GM21423 (cell line): ENCODE data around the gene PHACTR1.

Experiments used
- ATAC-seq: cut with Tn5 transposase; IDR thresholded peaks from one replicate; pipeline ENCODE4 v1.9.1; 2021; ENCODE audit warnings: mild to moderate bottlenecking, moderate library complexity; ENCODE audit not compliant: unreplicated experiment

PHACTR1 gene

GRCh38 chr6:12976366-12976765 lies 259.8 kb downstream of the PHACTR1 start:
- no peak for ATAC-seq

DNA sequence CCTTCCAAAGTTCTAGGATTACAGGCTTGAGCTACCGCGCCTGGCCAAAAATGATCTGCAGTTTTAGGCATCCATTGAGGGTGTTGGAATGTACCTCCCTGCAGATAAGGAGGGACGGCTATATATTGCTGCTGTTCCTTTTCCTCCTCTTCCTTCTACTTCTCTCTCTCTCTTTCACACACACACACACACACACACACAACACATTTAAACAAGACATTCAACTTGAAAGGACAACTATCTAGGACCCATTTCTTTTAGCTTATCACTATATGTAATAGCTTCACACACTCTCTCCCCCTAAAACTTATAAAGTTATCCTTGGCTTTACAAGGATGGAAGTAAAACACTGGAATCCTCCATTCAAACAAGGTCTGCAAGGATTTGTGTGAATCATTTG lies 260.6 kb downstream of the PHACTR1 start:
- ATAC-seq = no peak

- no peak for ATAC-seq
Measured at GRCh38 chr6:12977806-12978205, 261.2 kb downstream of the PHACTR1 start.

- no peak for ATAC-seq
Measured at GRCh38 chr6:12980741-12981140, 264.2 kb downstream of the PHACTR1 start.

- ATAC-seq = no peak
Measured at GRCh38 chr6:12984776-12985175, 268.2 kb downstream of the PHACTR1 start.

DNA sequence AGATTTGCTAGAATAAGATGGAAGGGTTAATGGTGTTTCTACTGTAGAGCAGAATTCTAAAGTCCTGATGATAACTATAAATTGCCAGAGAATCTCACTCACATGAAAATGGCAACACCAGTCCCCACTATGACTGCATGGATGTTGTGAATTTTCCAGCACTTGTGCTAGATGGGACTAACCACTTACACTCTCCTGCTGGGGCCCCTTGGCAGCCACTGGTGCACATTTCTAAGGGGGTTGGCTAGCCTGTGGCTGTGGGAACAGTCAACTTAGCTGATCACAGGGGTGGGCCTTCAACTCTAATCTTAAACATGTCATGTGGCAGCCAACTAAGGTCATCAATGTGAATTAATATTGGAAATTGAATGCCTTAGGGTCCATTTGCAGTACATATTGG lies 271.2 kb downstream of the PHACTR1 start:
- ATAC-seq = no peak

DNA sequence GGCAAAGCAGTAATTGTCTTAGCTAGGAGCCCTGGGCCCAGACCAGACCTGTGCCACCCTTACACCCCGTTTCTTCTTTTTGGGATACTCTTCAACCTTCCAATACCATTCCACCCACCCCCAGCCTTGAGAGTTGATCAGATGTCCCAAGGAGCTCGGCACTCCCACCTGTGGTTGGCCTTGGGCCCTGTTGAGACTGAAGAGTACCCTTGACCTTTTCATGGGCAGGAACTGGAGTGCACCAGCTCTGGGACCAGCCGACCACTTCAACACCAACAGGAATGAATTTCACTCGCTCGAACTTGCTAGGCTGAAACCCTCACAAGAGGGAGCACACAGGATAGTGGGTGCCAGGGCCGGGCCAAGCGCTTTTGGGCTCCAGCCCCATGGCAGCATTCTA lies 273.6 kb downstream of the PHACTR1 start:
- no peak for ATAC-seq

DNA sequence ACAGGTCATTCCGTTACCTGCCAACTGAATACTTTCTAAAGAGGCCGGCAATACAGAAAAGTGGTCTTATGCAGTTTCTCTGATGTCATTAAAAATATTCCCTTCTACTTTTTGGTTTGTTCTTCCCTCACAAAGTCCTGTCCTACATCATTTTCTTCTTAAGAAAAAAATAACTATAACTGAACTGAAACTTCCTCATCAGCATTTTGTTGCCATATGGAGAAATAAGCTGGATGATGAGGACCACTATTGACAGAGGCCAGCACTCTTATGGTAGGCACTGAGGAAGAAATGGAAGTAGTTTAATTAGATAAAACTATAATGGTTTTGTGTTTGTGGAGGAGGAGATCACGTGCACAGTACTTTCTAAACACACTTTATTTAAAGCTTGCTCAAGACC lies 274.9 kb downstream of the PHACTR1 start:
- ATAC-seq = no peak

GRCh38 chr6:12992770-12993169 lies 276.2 kb downstream of the PHACTR1 start:
- no peak for ATAC-seq

DNA sequence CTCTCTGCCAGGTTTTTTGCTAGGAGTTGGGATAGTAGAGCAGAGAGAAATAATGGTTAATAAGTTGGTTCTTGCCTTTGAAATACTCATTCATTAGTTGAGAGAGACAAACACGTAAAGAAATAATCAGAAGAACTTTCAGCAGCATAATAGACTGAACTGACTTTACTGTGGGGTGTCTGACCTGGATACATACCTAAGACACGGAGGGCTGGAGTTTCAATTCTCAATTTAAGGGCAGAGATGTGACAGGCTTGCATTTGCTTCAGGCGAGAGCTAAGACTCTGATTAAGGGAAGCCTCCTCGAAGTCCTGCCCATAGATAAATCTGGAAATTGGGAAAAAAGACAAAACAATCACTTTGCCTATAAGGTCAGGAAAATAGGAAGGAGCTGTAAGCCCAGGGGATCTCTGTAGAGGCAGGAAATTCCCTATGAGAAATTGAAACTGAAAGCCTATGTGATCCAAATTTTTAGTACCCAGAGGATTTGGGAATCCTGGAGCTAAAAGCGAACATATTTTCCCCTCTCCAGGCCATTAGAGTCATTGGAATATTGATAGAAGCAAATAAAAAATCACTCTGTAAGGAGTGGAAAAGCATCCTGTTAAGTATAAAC lies 276.8 kb downstream of the PHACTR1 start:
- no peak for ATAC-seq

DNA sequence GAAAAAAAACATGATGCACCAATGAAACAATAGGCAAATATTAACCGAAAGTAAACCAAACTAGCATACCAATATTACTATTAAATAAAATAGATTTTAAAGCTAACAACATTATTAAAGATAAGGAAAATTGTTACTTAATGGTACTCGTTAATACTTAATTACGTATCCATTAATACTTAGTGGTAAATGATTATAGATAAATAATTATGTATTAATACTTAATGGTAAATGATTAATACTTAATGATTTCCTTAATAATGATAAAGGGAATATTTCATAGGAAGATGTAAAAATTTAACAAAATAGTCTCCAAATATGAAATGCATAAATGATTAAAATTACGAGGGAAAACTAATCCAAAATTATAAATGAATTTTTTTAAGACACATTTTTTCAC lies 278.9 kb downstream of the PHACTR1 start:
- no peak for ATAC-seq

DNA sequence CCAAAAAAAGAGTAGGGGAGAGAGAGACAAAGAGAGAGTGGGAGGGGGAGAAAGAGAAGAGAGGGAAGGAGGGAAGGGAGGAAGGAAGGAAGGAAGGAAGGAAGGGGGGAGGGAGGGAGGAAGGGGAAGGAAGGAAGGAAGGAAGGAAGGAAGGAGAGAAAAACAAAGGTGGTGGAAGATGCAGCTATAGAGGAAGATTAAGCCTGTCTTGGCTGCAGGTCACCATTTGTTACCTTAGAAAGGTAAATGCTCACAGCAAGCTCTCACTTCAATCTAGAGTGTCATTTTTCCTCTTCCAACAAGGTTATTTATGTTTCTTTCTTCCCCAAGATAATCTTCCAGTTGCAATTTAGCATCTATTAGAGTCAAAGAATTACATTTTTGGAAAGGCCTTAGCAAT lies 284.0 kb downstream of the PHACTR1 start:
- no peak for ATAC-seq

- no peak for ATAC-seq
Measured at GRCh38 chr6:13001927-13002326, 285.4 kb downstream of the PHACTR1 start.

GRCh38 chr6:13004601-13005000 lies 288.0 kb downstream of the PHACTR1 start:
- no peak for ATAC-seq

GRCh38 chr6:13005994-13006393 lies 289.4 kb downstream of the PHACTR1 start:
- ATAC-seq = no peak

DNA sequence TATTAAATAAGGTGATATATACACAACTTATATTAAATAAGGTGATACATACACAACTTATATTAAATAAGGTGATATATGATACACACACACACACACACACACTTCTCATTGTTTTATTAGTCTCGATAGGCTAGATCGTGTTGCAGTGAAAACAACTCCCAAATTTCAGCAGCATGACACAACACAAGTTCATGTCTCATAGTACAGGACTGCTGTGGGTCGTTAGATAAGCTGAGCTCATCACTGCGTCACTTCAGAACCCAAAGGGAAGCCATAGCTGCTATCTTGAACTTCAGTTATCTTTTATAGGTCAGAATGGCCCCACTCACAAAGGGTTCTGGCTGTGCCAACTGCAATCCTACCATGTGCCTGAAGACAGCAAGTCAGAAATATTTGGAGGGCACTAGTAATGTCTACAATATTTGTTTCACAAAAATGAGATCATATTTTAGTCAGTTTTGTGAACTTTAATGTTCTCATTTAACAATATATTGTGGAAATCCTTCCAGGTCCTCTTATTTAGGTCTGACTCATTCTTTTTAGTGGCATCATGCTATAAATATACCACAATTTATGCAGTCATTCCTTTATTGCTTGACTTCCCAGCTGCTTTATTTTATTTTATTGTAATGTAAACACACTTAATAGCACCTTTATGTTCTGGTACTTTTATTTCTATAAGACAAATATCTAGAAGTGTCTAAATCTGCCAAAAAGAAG lies 290.2 kb downstream of the PHACTR1 start:
- ATAC-seq = no peak

DNA sequence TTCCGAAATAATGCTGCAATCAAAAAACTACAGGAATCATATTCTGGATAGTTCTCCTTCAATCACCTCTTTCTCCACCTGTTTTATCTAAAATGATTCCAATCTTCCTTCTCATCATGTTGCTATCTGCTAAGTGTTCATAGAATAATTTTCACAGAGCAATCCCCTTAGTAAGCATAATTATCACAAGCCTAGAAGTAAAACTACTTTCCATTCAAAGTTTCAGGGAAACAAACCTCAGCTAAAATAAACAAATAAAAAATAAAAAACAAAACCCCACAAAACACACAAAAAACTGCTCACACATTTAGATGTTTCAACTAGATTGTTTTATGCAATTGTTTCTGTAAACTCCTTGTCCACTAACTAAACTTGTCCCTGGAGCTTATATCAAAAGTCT lies 291.2 kb downstream of the PHACTR1 start:
- no peak for ATAC-seq

DNA sequence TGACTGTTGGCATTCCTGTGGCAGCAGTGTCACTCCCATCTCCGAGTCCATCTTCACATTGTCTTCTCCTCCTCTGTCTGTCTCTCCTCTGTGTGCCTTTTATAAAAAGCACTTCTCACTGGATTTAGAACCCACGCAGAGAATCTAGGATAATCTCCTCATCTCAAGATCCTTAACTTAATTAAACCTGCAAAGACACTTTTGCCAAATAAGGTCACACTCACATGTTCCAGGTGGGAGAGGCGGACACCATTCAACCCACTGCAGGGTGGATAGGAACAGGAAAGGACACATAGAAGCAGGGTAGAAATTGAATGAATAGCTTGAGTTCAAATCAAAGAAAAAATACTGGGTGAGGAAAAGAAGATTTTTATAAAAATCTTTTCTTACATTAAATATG lies 292.5 kb downstream of the PHACTR1 start:
- ATAC-seq = no peak

DNA sequence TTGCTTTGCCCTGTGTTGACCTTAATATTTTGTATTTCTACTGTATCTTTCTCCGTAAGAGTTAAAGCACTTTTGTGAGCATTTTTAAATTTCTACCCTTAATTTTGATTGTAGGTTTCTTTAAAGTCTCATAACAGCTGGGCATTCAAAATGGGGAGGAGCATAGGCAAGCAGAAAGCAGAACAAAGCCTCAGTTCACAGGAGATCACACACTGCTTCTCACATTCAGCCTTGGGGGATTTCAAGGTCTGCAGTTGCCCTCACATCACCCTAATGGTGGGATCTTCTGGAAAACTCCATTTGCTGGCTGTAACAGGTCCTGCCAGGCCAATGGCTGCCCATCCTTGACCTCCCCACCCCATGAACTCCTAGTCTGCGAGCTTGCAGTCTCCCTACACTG lies 292.9 kb downstream of the PHACTR1 start:
- no peak for ATAC-seq

- ATAC-seq = no peak
Measured at GRCh38 chr6:13011612-13012146, 295.1 kb downstream of the PHACTR1 start.

DNA sequence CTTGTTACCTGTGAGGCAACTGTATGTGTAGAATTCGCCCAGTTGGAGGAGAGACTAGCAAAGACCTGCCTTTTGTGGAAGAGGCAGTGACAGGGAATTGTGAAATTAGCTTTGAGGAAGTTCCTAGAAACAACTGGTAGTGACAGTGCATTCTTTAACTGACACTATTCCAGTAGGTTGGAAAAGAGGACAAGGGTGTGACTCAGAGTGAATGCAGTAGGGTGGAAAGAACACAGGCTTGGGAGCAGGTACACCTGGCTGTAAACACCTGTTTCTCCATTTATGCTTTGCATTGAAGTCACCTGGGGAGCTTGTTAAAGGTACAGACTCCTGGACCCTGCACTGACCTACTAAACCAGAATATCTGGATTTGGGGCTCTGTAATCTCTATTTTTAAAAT lies 295.7 kb downstream of the PHACTR1 start:
- ATAC-seq = no peak

DNA sequence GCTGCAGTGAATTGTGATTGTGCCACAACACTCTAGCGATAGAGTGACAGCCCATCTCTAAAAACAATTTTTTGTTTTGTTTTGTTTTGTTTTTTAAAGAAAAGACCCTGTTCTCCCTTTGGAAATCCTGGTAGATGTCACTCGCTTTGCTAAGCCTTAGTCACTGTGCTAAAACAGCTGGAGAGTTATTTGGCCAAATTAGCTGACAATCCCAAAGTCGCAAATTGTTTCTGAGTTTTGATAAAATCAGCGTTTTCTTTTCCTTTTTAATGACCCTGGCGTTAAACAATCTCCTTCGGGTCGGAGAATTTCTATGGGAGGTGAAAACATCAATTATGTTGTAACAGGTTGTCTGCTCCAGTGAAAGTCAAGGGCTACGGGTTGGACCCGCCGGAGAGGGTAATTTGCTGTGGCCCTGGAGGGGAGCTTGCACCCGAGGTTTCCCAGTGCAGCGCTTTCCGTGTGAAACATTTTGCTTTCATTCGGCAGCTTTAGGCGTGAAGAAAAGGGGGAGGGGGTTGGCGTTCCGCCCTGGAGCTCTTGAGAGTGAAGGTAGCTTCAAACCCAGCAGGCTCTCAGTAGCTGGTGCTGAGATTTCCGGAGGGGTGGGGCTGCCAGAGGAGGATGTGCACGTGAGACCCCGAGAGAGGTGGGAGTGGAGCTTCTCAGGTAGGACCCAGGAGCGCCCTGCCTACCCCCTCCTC lies 296.6 kb downstream of the PHACTR1 start:
- ATAC-seq = no peak
